ENCODE results near the gene POLR2E.

Gene POLR2E

GRCh38 chr19:1076046-1076386, 19.2 kb downstream of the POLR2E start:
- no peak for DNase-seq

- peak; percentile 84 for DNase-seq
Measured at GRCh38 chr19:1074544-1075283, 20.5 kb downstream of the POLR2E start.

GRCh38 chr19:1073956-1074517, 21.1 kb downstream of the POLR2E start:
- DNase-seq = no peak

- no peak for DNase-seq
Measured at GRCh38 chr19:1073063-1073955, 21.9 kb downstream of the POLR2E start.

GRCh38 chr19:1072371-1073015, 22.7 kb downstream of the POLR2E start:
- DNase-seq = no peak

GRCh38 chr19:1070931-1071791, 24.0 kb downstream of the POLR2E start:
- no peak for DNase-seq

GRCh38 chr19:1070576-1070930, 24.6 kb downstream of the POLR2E start:
- no peak for DNase-seq

- peak; percentile 64 for DNase-seq
Measured at GRCh38 chr19:1069009-1069779, 26.0 kb downstream of the POLR2E start.

GRCh38 chr19:1068009-1069001, 26.9 kb downstream of the POLR2E start:
- peak; percentile 58 for DNase-seq

- peak; percentile 74 for DNase-seq
Measured at GRCh38 chr19:1067341-1067957, 27.7 kb downstream of the POLR2E start.

GRCh38 chr19:1066748-1067340, 28.3 kb downstream of the POLR2E start, which contains the start of gene ARHGAP45:
TSS of gene ARHGAP45 (plus strand) at chr19:1067167. CDS start at chr19:1067406, 239 bp downstream.
- DNase-seq = peak; percentile 81

GRCh38 chr19:1066251-1066747, 28.9 kb downstream of the POLR2E start:
- DNase-seq = peak; percentile 5

- peak; percentile 6 for DNase-seq
Measured at GRCh38 chr19:1065606-1066109, 29.5 kb downstream of the POLR2E start.

GRCh38 chr19:1064661-1065605, 30.2 kb downstream of the POLR2E start:
- DNase-seq = peak; percentile 79

GRCh38 chr19:1063909-1064660, 31.1 kb downstream of the POLR2E start:
- DNase-seq = no peak

GRCh38 chr19:1063030-1063908, 31.9 kb downstream of the POLR2E start:
- peak; percentile 66 for DNase-seq

Measured in activated naive CD4-positive, alpha-beta T cell treated with Interleukin-2 at 50 U/mL for 16 hours (primary cell).